ENCODE measurements around the gene ELK3.

- TF ChIP-seq TEAD4 (IDR thresholded peaks at IDR 0.05) (no peak), USF1 (IDR thresholded peaks at IDR 0.05) (no peak), EP300 (IDR thresholded peaks at IDR 0.05; ENCODE audit: borderline replicate concordance) (no peak), RAD21 (IDR thresholded peaks at IDR 0.05; ENCODE audit: low read depth) (no peak), YY1 (IDR thresholded peaks at IDR 0.05; ENCODE audit: low read depth) (no peak), FOXM1 (IDR thresholded peaks at IDR 0.05; ENCODE audit: borderline replicate concordance, low read depth) (no peak), REST (IDR thresholded peaks at IDR 0.05; ENCODE audit: low read depth) (no peak), EGR1 (IDR thresholded peaks at IDR 0.05) (no peak), TCF12 (IDR thresholded peaks at IDR 0.05; ENCODE audit: low read depth) (no peak), CEBPB (IDR thresholded peaks at IDR 0.05) (no peak)
- TF ChIP-seq, protein P1, sequence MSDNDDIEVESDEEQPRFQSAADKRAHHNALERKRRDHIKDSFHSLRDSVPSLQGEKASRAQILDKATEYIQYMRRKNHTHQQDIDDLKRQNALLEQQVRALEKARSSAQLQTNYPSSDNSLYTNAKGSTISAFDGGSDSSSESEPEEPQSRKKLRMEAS (IDR thresholded peaks at IDR 0.05) = no peak
Observed at GRCh38 chr12:96300064-96300463, 105.9 kb downstream of the ELK3 start.

Measured in Ishikawa (cell line).